22Rv1 (cell line): Measurements from ENCODE around the gene PLA2G12A.

ENCODE experiments used
- CTCF ChIP-seq: fragments of 450-650 bp; IDR thresholded peaks from 2 replicates; pipeline ENCODE4 v1.5.1; 2017; ENCODE audit warnings: mild to moderate bottlenecking
- ZFX ChIP-seq: fragments of 450-650 bp; IDR thresholded peaks from 2 replicates; pipeline ENCODE4 v1.6.1; 2017; ENCODE audit warnings: antibody characterized with exemption, borderline replicate concordance

- no peak for TF ChIP-seq CTCF
- no peak for TF ChIP-seq ZFX
Observed at GRCh38 chr4:109721033-109721432, 8.8 kb downstream of the PLA2G12A start.
